ENCODE data around the gene TLK2.

Gene TLK2

GRCh38 chr17:62618647-62619416 lies 140.2 kb downstream of the TLK2 start:
- Histone ChIP-seq H3K27me3 (ENCODE audit: insufficient read depth, low read length) (no peaks in the 10 kb centered on the region), H3K4me1 (ENCODE audit: control insufficient read depth, insufficient read depth, low read length, unreplicated experiment) (no peaks in the 10 kb centered on the region), H3K79me2 (ENCODE audit: control insufficient read depth, insufficient read depth, low read length, unreplicated experiment) (no peaks in the 10 kb centered on the region), H2AFZ (ENCODE audit: low read length, unreplicated experiment) (no peak overlapping the region), H3K36me3 (ENCODE audit: insufficient read depth, low read length) (no peaks in the 10 kb centered on the region), H3K27ac (ENCODE audit: low read depth, low read length) (no peak overlapping the region), H3K4me3 (ENCODE audit: low read depth, low read length) (no peak overlapping the region)

- Histone ChIP-seq H2AFZ (ENCODE audit: low read length, unreplicated experiment) (no peak overlapping the region), H3K36me3 (ENCODE audit: insufficient read depth, low read length) (no peaks in the 10 kb centered on the region), H3K4me1 (ENCODE audit: control insufficient read depth, insufficient read depth, low read length, unreplicated experiment) (no peaks in the 10 kb centered on the region), H3K27ac (ENCODE audit: low read depth, low read length) (no peak overlapping the region), H3K79me2 (ENCODE audit: control insufficient read depth, insufficient read depth, low read length, unreplicated experiment) (no peaks in the 10 kb centered on the region), H3K4me3 (ENCODE audit: low read depth, low read length) (no peak overlapping the region), H3K27me3 (ENCODE audit: insufficient read depth, low read length) (no peaks in the 10 kb centered on the region)
Measured at GRCh38 chr17:62619417-62620155, 141.0 kb downstream of the TLK2 start.

GRCh38 chr17:62621223-62621622 lies 142.6 kb downstream of the TLK2 start:
- H3K79me2 ChIP-seq (ENCODE audit: control insufficient read depth, insufficient read depth, low read length, unreplicated experiment): no peaks in the 10 kb centered on the region
- no peak overlapping the region for H3K4me3 ChIP-seq (ENCODE audit: low read depth, low read length)
- no peaks in the 10 kb centered on the region for H3K36me3 ChIP-seq (ENCODE audit: insufficient read depth, low read length)
- no peaks in the 10 kb centered on the region for H3K27me3 ChIP-seq (ENCODE audit: insufficient read depth, low read length)
- no peak overlapping the region for H3K27ac ChIP-seq (ENCODE audit: low read depth, low read length)
- no peak overlapping the region for H2AFZ ChIP-seq (ENCODE audit: low read length, unreplicated experiment)
- H3K4me1 ChIP-seq (ENCODE audit: control insufficient read depth, insufficient read depth, low read length, unreplicated experiment): peaks cover 5% of the 10 kb centered on the region

- Histone ChIP-seq H3K4me3 (ENCODE audit: low read depth, low read length) (no peak overlapping the region), H3K27me3 (ENCODE audit: insufficient read depth, low read length) (no peaks in the 10 kb centered on the region), H2AFZ (ENCODE audit: low read length, unreplicated experiment) (no peak overlapping the region), H3K4me1 (ENCODE audit: control insufficient read depth, insufficient read depth, low read length, unreplicated experiment) (peaks cover 20% of the 10 kb centered on the region), H3K27ac (ENCODE audit: low read depth, low read length) (no peak overlapping the region), H3K79me2 (ENCODE audit: control insufficient read depth, insufficient read depth, low read length, unreplicated experiment) (peaks cover 28% of the 10 kb centered on the region), H3K36me3 (ENCODE audit: insufficient read depth, low read length) (no peaks in the 10 kb centered on the region)
Measured at GRCh38 chr17:62625184-62625869, 146.7 kb downstream of the TLK2 start.

GRCh38 chr17:62625870-62626200 lies 147.2 kb downstream of the TLK2 start:
- H3K36me3 ChIP-seq (ENCODE audit: insufficient read depth, low read length): no peaks in the 10 kb centered on the region
- H3K27me3 ChIP-seq (ENCODE audit: insufficient read depth, low read length): no peaks in the 10 kb centered on the region
- H2AFZ ChIP-seq (ENCODE audit: low read length, unreplicated experiment): no peak overlapping the region
- H3K4me3 ChIP-seq (ENCODE audit: low read depth, low read length): no peak overlapping the region
- peaks cover 25% of the 10 kb centered on the region for H3K4me1 ChIP-seq (ENCODE audit: control insufficient read depth, insufficient read depth, low read length, unreplicated experiment)
- H3K79me2 ChIP-seq (ENCODE audit: control insufficient read depth, insufficient read depth, low read length, unreplicated experiment): peaks cover 33% of the 10 kb centered on the region
- no peak overlapping the region for H3K27ac ChIP-seq (ENCODE audit: low read depth, low read length)

- peak overlapping the region; percentile 78 for H3K27ac ChIP-seq (ENCODE audit: low read depth, low read length)
- peak overlapping the region; percentile 37 for H2AFZ ChIP-seq (ENCODE audit: low read length, unreplicated experiment)
- no peaks in the 10 kb centered on the region for H3K36me3 ChIP-seq (ENCODE audit: insufficient read depth, low read length)
- no peaks in the 10 kb centered on the region for H3K27me3 ChIP-seq (ENCODE audit: insufficient read depth, low read length)
- peaks cover 29% of the 10 kb centered on the region for H3K4me1 ChIP-seq (ENCODE audit: control insufficient read depth, insufficient read depth, low read length, unreplicated experiment)
- H3K4me3 ChIP-seq (ENCODE audit: low read depth, low read length): peak overlapping the region; percentile 99
- peaks cover 43% of the 10 kb centered on the region for H3K79me2 ChIP-seq (ENCODE audit: control insufficient read depth, insufficient read depth, low read length, unreplicated experiment)
Measured at GRCh38 chr17:62626719-62627218, 148.1 kb downstream of the TLK2 start.

GRCh38 chr17:62627219-62627903 lies 148.7 kb downstream of the TLK2 start, which contains the start of gene MRC2:
TSS of gene MRC2 (plus strand) at chr17:62627670. CDS start at chr17:62627803, 133 bp downstream.
- H3K79me2 ChIP-seq (ENCODE audit: control insufficient read depth, insufficient read depth, low read length, unreplicated experiment): peaks cover 49% of the 10 kb centered on the region
- peak within 1 kb of the TSS; percentile 78 for H3K27ac ChIP-seq (ENCODE audit: low read depth, low read length)
- H3K36me3 ChIP-seq (ENCODE audit: insufficient read depth, low read length): no peaks in the 10 kb centered on the region
- H2AFZ ChIP-seq (ENCODE audit: low read length, unreplicated experiment): peak within 1 kb of the TSS; percentile 37
- H3K4me3 ChIP-seq (ENCODE audit: low read depth, low read length): peak within 1 kb of the TSS; percentile 99
- peaks cover 30% of the 10 kb centered on the region for H3K4me1 ChIP-seq (ENCODE audit: control insufficient read depth, insufficient read depth, low read length, unreplicated experiment)
- no peaks in the 10 kb centered on the region for H3K27me3 ChIP-seq (ENCODE audit: insufficient read depth, low read length)

GRCh38 chr17:62627904-62628633 lies 149.4 kb downstream of the TLK2 start:
- Histone ChIP-seq H3K79me2 (ENCODE audit: control insufficient read depth, insufficient read depth, low read length, unreplicated experiment) (peaks cover 56% of the 10 kb centered on the region), H2AFZ (ENCODE audit: low read length, unreplicated experiment) (peak overlapping the region; percentile 37), H3K4me3 (ENCODE audit: low read depth, low read length) (peak overlapping the region; percentile 99)

GRCh38 chr17:62628831-62629555 lies 150.4 kb downstream of the TLK2 start:
- H3K4me1 ChIP-seq (ENCODE audit: control insufficient read depth, insufficient read depth, low read length, unreplicated experiment): peaks cover 38% of the 10 kb centered on the region
- H3K27ac ChIP-seq (ENCODE audit: low read depth, low read length): peak overlapping the region; percentile 78
- H3K4me3 ChIP-seq (ENCODE audit: low read depth, low read length): peak overlapping the region; percentile 99
- H3K79me2 ChIP-seq (ENCODE audit: control insufficient read depth, insufficient read depth, low read length, unreplicated experiment): peaks cover 63% of the 10 kb centered on the region
- H3K36me3 ChIP-seq (ENCODE audit: insufficient read depth, low read length): no peaks in the 10 kb centered on the region
- no peaks in the 10 kb centered on the region for H3K27me3 ChIP-seq (ENCODE audit: insufficient read depth, low read length)
- no peak overlapping the region for H2AFZ ChIP-seq (ENCODE audit: low read length, unreplicated experiment)

More at GRCh38 chr17:62627904-62628633, 149.4 kb downstream of the TLK2 start:
- Histone ChIP-seq H3K36me3 (ENCODE audit: insufficient read depth, low read length) (no peaks in the 10 kb centered on the region), H3K27me3 (ENCODE audit: insufficient read depth, low read length) (no peaks in the 10 kb centered on the region), H3K4me1 (ENCODE audit: control insufficient read depth, insufficient read depth, low read length, unreplicated experiment) (peaks cover 37% of the 10 kb centered on the region), H3K27ac (ENCODE audit: low read depth, low read length) (peak overlapping the region; percentile 78)
